SK-N-MC (cell line): Measurements from ENCODE around the gene PIAS4.

Experiments used
- DNase-seq: peaks from one replicate; pipeline ENCODE4 v3.0.0-alpha.2; 2011; ENCODE audit warnings: low read depth, low spot score
- H3K27ac ChIP-seq: fragments of 200-600 bp; sonication (generic); 2 replicates; pipeline ENCODE4 v1.5.1; 2016; ENCODE audit warnings: mixed run types
- H3K36me3 ChIP-seq: fragments of 200-600 bp; sonication (generic); 2 replicates; pipeline ENCODE4 v1.6.1; 2017; ENCODE audit warnings: antibody characterized with exemption, low read length, mixed read lengths; ENCODE audit not compliant: insufficient read depth
- H3K4me3 ChIP-seq: fragments of 200-600 bp; sonication (generic); 2 replicates; pipeline ENCODE4 v1.5.1; 2016
- H3K9ac ChIP-seq: fragments of 200-600 bp; sonication (generic); 2 replicates; pipeline ENCODE4 v1.8.0; 2017; ENCODE audit warnings: mixed run types, mixed read lengths; ENCODE audit not compliant: insufficient read length
- H3K9me3 ChIP-seq: fragments of 200-600 bp; sonication (generic); 2 replicates; pipeline ENCODE4 v1.6.1; 2017; ENCODE audit warnings: low read depth, mild to moderate bottlenecking, antibody characterized with exemption, low read length, moderate library complexity, mixed read lengths
- EZH2 ChIP-seq: fragments of 200-600 bp; sonication (generic); IDR thresholded peaks from one replicate; pipeline ENCODE4 v1.6.1; 2017; ENCODE audit warnings: antibody characterized with exemption
- FOXP2 ChIP-seq: optimal IDR thresholded peaks from 2 replicates; pipeline ENCODE3; 2011; ENCODE audit warnings: mild to moderate bottlenecking, moderate library complexity; ENCODE audit not compliant: insufficient read depth; ENCODE audit errors: extremely low read length, control extremely low read depth
- POLR2AphosphoS5 ChIP-seq: IDR thresholded peaks from 2 replicates; pipeline ENCODE4 v1.6.1; 2012; ENCODE audit warnings: mild to moderate bottlenecking, low read depth, low read length, borderline replicate concordance

The PIAS4 gene

GRCh38 chr19:4061178-4061682, 53.7 kb downstream of the PIAS4 start:
- DNase-seq, result no peak
- H3K27ac ChIP-seq, result no peak overlapping the region
- no peak for TF ChIP-seq FOXP2
- TF ChIP-seq EZH2, result no peak
- TF ChIP-seq POLR2AphosphoS5, result no peak
- no peaks in the 10 kb centered on the region for H3K9me3 ChIP-seq
- H3K9ac ChIP-seq, result no peak overlapping the region
- H3K36me3 ChIP-seq, result peaks cover 15% of the 10 kb centered on the region; the same call in 1 of the 2 replicates
- no peak overlapping the region for H3K4me3 ChIP-seq

GRCh38 chr19:4061683-4062418, 54.3 kb downstream of the PIAS4 start:
- Histone ChIP-seq H3K36me3 (peaks cover 15% of the 10 kb centered on the region; the same call in 1 of the 2 replicates), H3K9me3 (no peaks in the 10 kb centered on the region), H3K4me3 (no peak overlapping the region), H3K9ac (no peak overlapping the region), H3K27ac (peak overlapping the region; percentile 50; the same call in 1 of the 2 replicates)
- TF ChIP-seq EZH2, result no peak
- TF ChIP-seq POLR2AphosphoS5, result no peak
- TF ChIP-seq FOXP2, result no peak
- DNase-seq, result no peak

DNA sequence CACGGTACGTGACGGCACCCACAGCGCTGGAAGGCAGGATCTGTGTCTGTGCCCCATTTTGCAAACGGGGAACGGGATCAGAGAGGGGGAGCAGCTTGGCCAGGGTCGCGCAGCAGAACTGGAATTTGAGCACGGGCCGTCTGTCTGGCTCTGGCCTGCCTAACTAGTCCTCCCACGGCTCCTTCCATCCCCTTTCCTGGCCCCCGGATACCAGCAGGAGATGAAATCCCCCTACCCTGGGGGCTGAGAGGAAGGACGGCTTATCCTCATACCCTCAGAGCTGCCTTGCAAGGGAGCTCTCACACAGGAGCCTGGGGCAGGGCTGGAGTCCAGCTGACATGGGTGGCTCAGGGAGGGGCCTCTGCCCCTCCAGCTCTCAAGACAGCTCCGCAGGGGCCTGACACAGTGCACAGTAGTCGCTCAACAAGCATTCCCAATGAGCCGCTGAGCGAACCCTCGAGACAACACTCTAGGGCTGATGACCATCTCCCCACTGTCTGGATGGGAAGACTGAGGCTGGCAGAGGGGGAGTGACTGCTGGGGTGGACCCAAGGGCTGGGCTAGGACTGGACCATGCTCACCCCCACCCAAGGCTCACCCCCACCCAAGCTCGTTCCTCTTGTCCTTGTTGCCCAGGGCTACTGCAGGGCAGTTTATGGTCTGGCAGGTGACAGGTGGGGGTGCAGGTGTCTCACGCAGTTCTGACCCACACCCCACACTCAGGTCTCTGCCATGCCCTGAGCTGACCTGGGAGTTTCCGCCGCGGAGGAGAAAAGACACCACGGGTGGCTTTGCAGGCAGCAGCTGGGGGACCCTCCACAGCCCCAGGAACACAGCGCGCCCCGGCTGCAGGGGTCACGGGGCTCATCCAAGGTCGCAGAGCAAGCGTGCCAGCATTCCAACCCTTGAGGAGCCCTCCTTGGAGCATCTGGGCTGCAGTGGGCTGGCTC, 55.2 kb downstream of the PIAS4 start:
- Histone ChIP-seq H3K9ac (no peak overlapping the region), H3K27ac (peak overlapping the region; percentile 50; the same call in 1 of the 2 replicates), H3K9me3 (no peaks in the 10 kb centered on the region), H3K4me3 (peak overlapping the region; percentile 90; the same call in 1 of the 2 replicates), H3K36me3 (peaks cover 15% of the 10 kb centered on the region; the same call in 1 of the 2 replicates)
- no peak for TF ChIP-seq POLR2AphosphoS5
- TF ChIP-seq FOXP2, result no peak
- no peak for TF ChIP-seq EZH2
- DNase-seq, result no peak

- H3K27ac ChIP-seq, result peak overlapping the region; percentile 85
- H3K9me3 ChIP-seq, result no peaks in the 10 kb centered on the region
- H3K4me3 ChIP-seq, result peak overlapping the region; percentile 90
- TF ChIP-seq EZH2, result no peak
- no peak for TF ChIP-seq FOXP2
- no peak for TF ChIP-seq POLR2AphosphoS5
- DNase-seq, result no peak
- H3K9ac ChIP-seq, result peak overlapping the region; percentile 92
- H3K36me3 ChIP-seq, result peaks cover 15% of the 10 kb centered on the region; the same call in 1 of the 2 replicates
Observed at GRCh38 chr19:4063369-4064148, 56.0 kb downstream of the PIAS4 start.

DNA sequence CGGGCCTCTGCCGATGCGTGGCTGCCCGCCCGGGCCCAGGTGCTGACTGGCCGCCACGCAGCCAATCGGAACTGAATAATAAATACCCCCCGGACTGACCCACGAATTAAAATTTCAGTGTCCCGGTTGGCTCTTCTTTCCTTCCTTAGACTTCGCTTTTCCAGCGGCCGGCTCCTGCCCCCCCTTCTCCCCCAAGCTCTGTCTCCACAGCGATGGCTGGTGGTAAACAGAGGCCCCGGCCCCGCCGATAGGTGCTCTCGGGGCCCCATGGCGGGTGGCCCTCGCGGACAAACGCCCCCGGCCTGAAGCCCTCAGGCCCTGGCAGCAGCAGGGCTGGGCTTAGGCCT, 56.6 kb downstream of the PIAS4 start:
- TF ChIP-seq EZH2 (no peak), POLR2AphosphoS5 (no peak), FOXP2 (no peak)
- H3K4me3 ChIP-seq, result peak overlapping the region; percentile 90
- no peaks in the 10 kb centered on the region for H3K9me3 ChIP-seq
- DNase-seq, result no peak
- peak overlapping the region; percentile 85 for H3K27ac ChIP-seq
- H3K36me3 ChIP-seq, result peaks cover 15% of the 10 kb centered on the region; the same call in 1 of the 2 replicates
- H3K9ac ChIP-seq, result peak overlapping the region; percentile 92

- Histone ChIP-seq H3K9me3 (no peaks in the 10 kb centered on the region), H3K9ac (peak overlapping the region; percentile 92), H3K27ac (peak overlapping the region; percentile 85), H3K36me3 (peaks cover 15% of the 10 kb centered on the region; the same call in 1 of the 2 replicates), H3K4me3 (peak overlapping the region; percentile 90)
- no peak for DNase-seq
- TF ChIP-seq EZH2 (no peak), FOXP2 (no peak), POLR2AphosphoS5 (no peak)
Observed at GRCh38 chr19:4064496-4065260, 57.1 kb downstream of the PIAS4 start.
